ENCODE data around the gene PPP4R2. TPM values are rescaled to one million over a fixed set of nuclear protein-coding genes. Genes with fewer than 3 reads are reported as not detected.

Gene PPP4R2
- total RNA-seq, 1 donor from 2014 or later = 55.5 TPM

DNA sequence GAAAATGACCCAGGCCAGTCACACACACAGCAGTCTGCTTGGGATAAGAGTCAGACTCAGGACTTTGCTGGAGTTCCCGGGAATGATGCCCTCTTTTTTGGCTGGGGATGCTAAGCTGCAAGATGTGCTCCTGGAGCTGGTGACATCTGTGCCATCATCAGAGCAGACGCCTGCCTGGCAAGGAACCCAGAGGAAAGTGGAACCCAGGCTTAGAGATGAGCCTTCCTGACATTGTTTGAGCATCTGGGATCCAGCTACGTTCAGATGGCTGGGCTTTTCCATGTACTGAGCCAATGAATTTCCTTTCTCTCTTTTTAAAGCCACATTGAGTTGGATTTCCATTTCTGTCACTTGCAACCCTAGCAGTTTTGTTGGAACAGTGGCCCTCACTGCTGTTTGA is 118.1 kb downstream of the PPP4R2 start:
- no peak for DNase-seq
- TF ChIP-seq, protein P1, sequence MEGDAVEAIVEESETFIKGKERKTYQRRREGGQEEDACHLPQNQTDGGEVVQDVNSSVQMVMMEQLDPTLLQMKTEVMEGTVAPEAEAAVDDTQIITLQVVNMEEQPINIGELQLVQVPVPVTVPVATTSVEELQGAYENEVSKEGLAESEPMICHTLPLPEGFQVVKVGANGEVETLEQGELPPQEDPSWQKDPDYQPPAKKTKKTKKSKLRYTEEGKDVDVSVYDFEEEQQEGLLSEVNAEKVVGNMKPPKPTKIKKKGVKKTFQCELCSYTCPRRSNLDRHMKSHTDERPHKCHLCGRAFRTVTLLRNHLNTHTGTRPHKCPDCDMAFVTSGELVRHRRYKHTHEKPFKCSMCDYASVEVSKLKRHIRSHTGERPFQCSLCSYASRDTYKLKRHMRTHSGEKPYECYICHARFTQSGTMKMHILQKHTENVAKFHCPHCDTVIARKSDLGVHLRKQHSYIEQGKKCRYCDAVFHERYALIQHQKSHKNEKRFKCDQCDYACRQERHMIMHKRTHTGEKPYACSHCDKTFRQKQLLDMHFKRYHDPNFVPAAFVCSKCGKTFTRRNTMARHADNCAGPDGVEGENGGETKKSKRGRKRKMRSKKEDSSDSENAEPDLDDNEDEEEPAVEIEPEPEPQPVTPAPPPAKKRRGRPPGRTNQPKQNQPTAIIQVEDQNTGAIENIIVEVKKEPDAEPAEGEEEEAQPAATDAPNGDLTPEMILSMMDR (IDR thresholded peaks at IDR 0.05; ENCODE audit: borderline replicate concordance) = no peak
- intact Hi-C loops (cut with micrococcal nuclease) = no loop called here
- Histone ChIP-seq H3K27me3 (ENCODE audit: low read depth) (no peaks in the 10 kb centered on the region), H3K9me3 (replicated peaks) (no peaks in the 10 kb centered on the region), H3K4me3 (no peak overlapping the region), H3K4me1 (peaks cover 6% of the 10 kb centered on the region), H3K27ac (replicated peaks) (no peak overlapping the region), H3K36me3 (no peaks in the 10 kb centered on the region)

DNA sequence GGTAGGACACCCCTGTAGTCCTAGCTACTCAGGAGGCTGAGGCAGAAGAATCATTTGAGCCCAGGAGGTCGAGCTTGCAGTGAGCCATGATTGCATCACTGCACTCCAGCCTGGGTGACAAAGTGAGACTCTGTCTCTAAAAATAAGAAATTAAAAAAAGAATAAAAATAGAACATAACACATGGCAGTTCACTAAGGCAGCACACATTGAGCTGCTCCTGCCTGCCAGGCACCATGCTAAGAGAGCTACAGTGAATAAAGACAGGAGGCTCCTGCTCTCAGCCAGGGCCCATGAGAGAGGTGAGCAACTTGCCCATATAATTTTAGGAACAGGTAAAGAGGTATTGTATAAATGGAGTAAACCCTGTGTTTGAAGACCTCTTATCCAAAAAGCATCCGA is 119.2 kb downstream of the PPP4R2 start:
- TF ChIP-seq, protein P1 (IDR thresholded peaks at IDR 0.05; ENCODE audit: borderline replicate concordance) = no peak
- intact Hi-C loops (cut with micrococcal nuclease) = no loop called here
- H3K36me3 ChIP-seq = no peaks in the 10 kb centered on the region
- no peaks in the 10 kb centered on the region for H3K27me3 ChIP-seq (ENCODE audit: low read depth)
- peaks cover 6% of the 10 kb centered on the region for H3K4me1 ChIP-seq
- DNase-seq = no peak
- no peak overlapping the region for H3K4me3 ChIP-seq
- no peak overlapping the region for H3K27ac ChIP-seq (replicated peaks)
- no peaks in the 10 kb centered on the region for H3K9me3 ChIP-seq (replicated peaks)

Other genes with a start within 250 kb of the PPP4R2 start
- 18.8 TPM for gene SHQ1, start 148.4 kb upstream of the PPP4R2 start, total RNA-seq
- gene GXYLT2, start 108.8 kb upstream of the PPP4R2 start, total RNA-seq = 16.2 TPM
- 0.99 TPM for gene EBLN2, start 64.8 kb downstream of the PPP4R2 start, total RNA-seq